Measurements from ENCODE around the gene NEDD4L.
A peak's percentile ranks its signal among the peaks of the same experiment; 100 is the strongest.
"Not testable (repeated sequence)": the region's sequence is repeated elsewhere in the genome, so short reads cannot be mapped to it uniquely, and the experiment has no call there.

The NEDD4L gene

GRCh38 chr18:58247363-58247834, 203.4 kb downstream of the NEDD4L start:
- no peak for DNase-seq

- DNase-seq, result no peak
Observed at GRCh38 chr18:58249712-58250111, 205.7 kb downstream of the NEDD4L start.

- no peak for DNase-seq
Observed at GRCh38 chr18:58251416-58251815, 207.4 kb downstream of the NEDD4L start.

- no peak for DNase-seq
Observed at GRCh38 chr18:58252166-58252565, 208.1 kb downstream of the NEDD4L start.

GRCh38 chr18:58253318-58253717, 209.3 kb downstream of the NEDD4L start:
- DNase-seq, result no peak

- no peak for DNase-seq
Observed at GRCh38 chr18:58253871-58254270, 209.8 kb downstream of the NEDD4L start.

- DNase-seq, result no peak
Observed at GRCh38 chr18:58254873-58255511, 211.0 kb downstream of the NEDD4L start.

- DNase-seq, result no peak
Observed at GRCh38 chr18:58255701-58256311, 211.8 kb downstream of the NEDD4L start.

GRCh38 chr18:58256316-58257080, 212.5 kb downstream of the NEDD4L start:
- DNase-seq, result no peak

- DNase-seq, result peak; percentile 17
Observed at GRCh38 chr18:58257461-58257860, 213.4 kb downstream of the NEDD4L start.

GRCh38 chr18:58258692-58259342, 214.8 kb downstream of the NEDD4L start:
- peak; percentile 56 for DNase-seq

- DNase-seq, result peak; percentile 10
Observed at GRCh38 chr18:58263055-58263957, 219.3 kb downstream of the NEDD4L start.

GRCh38 chr18:58264075-58264474, 220.0 kb downstream of the NEDD4L start:
- no peak for DNase-seq

GRCh38 chr18:58264840-58265239, 220.8 kb downstream of the NEDD4L start:
- no peak for DNase-seq

- DNase-seq, result not testable (repeated sequence)
Observed at GRCh38 chr18:58265489-58265888, 221.5 kb downstream of the NEDD4L start.

- no peak for DNase-seq
Observed at GRCh38 chr18:58266291-58266690, 222.3 kb downstream of the NEDD4L start.

- no peak for DNase-seq
Observed at GRCh38 chr18:58267493-58267892, 223.5 kb downstream of the NEDD4L start.

- DNase-seq, result no peak
Observed at GRCh38 chr18:58268849-58269248, 224.8 kb downstream of the NEDD4L start.

GRCh38 chr18:58269931-58270330, 225.9 kb downstream of the NEDD4L start:
- no peak for DNase-seq

- DNase-seq, result no peak
Observed at GRCh38 chr18:58270396-58270795, 226.4 kb downstream of the NEDD4L start.

GRCh38 chr18:58271770-58272169, 227.7 kb downstream of the NEDD4L start:
- no peak for DNase-seq

GRCh38 chr18:58272209-58272608, 228.2 kb downstream of the NEDD4L start:
- DNase-seq, result no peak
